Nephron progenitor cell (in vitro differentiated cells): ENCODE data around the gene SOX8.

Experiments used
- DNase-seq: peaks from one replicate; pipeline ENCODE4 v3.0.0; 2021
- H3K27ac Mint-ChIP-seq: 2 replicates; pipeline ENCODE4 v1.8.0; 2021; ENCODE audit warnings: mild to moderate bottlenecking, moderate library complexity, mixed read lengths
- H3K27me3 Mint-ChIP-seq: 2 replicates; pipeline ENCODE4 v1.8.0; 2021; ENCODE audit warnings: mild to moderate bottlenecking, low read depth, mixed read lengths; ENCODE audit not compliant: poor library complexity
- H3K36me3 Mint-ChIP-seq: 2 replicates; pipeline ENCODE4 v1.8.0; 2021; ENCODE audit warnings: low read depth, mixed read lengths
- H3K4me1 Mint-ChIP-seq: 2 replicates; pipeline ENCODE4 v1.8.0; 2021; ENCODE audit warnings: mixed read lengths
- H3K4me3 Mint-ChIP-seq: 2 replicates; pipeline ENCODE4 v1.8.0; 2021; ENCODE audit warnings: mild to moderate bottlenecking, moderate library complexity, mixed read lengths
- H3K9me3 Mint-ChIP-seq: 2 replicates; pipeline ENCODE4 v1.8.0; 2021; ENCODE audit warnings: mild to moderate bottlenecking, moderate library complexity, mixed read lengths
- TF ChIP-seq, protein P1 (sequence below): fragments of 200-600 bp; sonication (generic); IDR thresholded peaks from 2 replicates; pipeline ENCODE4 v1.5.0; 2021; ENCODE audit warnings: antibody characterized with exemption

SOX8 gene

DNA sequence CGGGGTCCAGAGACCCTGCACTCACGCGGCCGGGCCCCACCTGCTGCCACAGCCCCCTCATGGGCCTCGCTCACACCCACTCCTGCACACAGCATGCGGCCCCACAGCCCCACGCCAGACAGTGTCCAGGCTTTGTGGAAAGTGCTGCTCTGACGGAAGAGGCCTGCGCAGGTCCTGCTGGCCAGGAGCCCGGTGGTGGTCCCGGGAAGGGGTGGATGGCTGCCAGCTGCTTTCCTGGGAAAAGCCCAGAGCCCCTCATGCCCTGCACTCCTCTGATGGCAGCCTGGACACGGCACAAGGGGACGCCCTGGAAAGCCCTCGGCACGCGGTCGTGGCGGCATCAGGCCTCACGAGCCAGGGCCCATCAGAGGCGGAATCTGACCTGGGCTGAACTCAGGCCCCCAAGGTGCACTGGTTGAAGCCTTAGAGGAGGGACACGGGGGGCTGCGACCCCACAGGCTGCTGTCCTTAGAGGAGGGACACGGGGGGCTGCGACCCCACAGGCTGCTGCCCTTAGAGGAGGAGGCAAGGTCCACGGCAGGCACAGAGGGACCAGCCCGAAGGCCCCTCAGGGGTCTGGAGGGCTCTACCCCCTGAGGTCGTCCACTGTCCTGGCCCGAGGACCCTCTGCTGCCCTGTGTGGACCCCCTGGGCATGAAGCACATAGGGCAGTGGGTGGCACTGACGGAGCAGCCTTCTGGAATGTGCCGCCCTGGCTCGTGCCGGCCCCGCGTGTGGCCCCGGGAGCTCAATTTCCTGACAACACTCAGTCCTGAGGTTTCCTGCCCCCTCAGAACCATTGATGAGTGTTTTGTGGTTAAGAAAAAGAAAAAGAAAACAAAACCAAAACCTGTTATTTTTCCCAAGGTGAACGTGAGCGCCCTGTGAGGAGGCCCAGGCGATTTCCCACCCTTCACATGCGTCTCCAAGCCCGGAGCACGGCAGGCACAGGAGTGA, 22.1 kb downstream of the SOX8 start:
- DNase-seq, result no peak
- Mint-ChIP-seq H3K9me3 (no peaks in the 10 kb centered on the region), H3K4me1 (peaks cover 10% of the 10 kb centered on the region), H3K27me3 (peaks cover 7% of the 10 kb centered on the region), H3K27ac (no peak overlapping the region), H3K4me3 (no peak overlapping the region), H3K36me3 (no peaks in the 10 kb centered on the region)
- TF ChIP-seq, protein P1, sequence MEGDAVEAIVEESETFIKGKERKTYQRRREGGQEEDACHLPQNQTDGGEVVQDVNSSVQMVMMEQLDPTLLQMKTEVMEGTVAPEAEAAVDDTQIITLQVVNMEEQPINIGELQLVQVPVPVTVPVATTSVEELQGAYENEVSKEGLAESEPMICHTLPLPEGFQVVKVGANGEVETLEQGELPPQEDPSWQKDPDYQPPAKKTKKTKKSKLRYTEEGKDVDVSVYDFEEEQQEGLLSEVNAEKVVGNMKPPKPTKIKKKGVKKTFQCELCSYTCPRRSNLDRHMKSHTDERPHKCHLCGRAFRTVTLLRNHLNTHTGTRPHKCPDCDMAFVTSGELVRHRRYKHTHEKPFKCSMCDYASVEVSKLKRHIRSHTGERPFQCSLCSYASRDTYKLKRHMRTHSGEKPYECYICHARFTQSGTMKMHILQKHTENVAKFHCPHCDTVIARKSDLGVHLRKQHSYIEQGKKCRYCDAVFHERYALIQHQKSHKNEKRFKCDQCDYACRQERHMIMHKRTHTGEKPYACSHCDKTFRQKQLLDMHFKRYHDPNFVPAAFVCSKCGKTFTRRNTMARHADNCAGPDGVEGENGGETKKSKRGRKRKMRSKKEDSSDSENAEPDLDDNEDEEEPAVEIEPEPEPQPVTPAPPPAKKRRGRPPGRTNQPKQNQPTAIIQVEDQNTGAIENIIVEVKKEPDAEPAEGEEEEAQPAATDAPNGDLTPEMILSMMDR, result no peak

DNA sequence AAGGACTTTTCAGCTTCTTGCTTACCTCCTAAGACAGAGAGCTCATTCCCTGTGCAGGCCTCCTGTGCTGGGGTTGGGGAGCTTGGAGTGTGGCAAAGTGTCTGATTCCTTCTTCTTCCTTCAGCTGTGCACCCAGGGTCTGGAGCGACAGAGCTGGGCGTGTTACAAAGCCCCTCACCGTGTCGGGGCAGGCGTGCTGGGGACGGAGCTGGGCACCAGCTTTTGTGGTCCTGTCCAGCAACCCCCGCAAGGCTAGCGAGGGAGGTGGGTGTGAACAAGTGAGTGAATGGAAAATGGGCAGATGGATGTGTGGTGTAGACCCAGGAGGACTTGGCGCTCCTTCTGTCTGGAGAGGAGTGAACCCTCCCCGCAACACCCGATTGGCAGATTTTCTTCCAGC, 23.7 kb downstream of the SOX8 start:
- no peak overlapping the region for H3K27ac Mint-ChIP-seq
- no peaks in the 10 kb centered on the region for H3K9me3 Mint-ChIP-seq
- DNase-seq, result no peak

DNA sequence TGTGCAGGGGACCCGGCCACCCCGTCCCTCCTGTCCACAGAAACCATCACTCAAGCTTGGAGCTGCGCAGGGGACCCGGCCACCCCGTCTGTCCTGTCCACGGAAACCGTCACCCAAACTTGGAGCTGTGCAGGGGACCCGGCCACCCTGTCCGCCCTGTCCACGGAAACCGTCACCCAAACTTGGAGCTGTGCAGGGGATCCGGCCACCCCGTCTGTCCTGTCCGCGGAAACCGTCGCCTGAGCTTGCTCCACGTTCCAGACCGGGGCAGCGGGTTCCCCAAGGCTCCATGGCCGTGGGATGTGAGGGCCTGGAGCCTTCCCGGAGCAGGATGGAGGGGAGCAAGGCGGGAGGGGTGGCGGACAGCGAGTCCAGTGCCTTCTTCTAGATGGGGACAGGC, 25.2 kb downstream of the SOX8 start:
- DNase-seq, result no peak
- Mint-ChIP-seq H3K4me3 (no peak overlapping the region), H3K27ac (no peak overlapping the region), H3K36me3 (no peaks in the 10 kb centered on the region), H3K27me3 (peaks cover 3% of the 10 kb centered on the region), H3K4me1 (peaks cover 30% of the 10 kb centered on the region), H3K9me3 (no peaks in the 10 kb centered on the region)
- TF ChIP-seq, protein P1, result no peak

More for the DNA sequence above, 23.7 kb downstream of the SOX8 start:
- peaks cover 6% of the 10 kb centered on the region for H3K27me3 Mint-ChIP-seq
- TF ChIP-seq, protein P1, result no peak
- peaks cover 16% of the 10 kb centered on the region for H3K4me1 Mint-ChIP-seq
- no peaks in the 10 kb centered on the region for H3K36me3 Mint-ChIP-seq
- no peak overlapping the region for H3K4me3 Mint-ChIP-seq

DNA sequence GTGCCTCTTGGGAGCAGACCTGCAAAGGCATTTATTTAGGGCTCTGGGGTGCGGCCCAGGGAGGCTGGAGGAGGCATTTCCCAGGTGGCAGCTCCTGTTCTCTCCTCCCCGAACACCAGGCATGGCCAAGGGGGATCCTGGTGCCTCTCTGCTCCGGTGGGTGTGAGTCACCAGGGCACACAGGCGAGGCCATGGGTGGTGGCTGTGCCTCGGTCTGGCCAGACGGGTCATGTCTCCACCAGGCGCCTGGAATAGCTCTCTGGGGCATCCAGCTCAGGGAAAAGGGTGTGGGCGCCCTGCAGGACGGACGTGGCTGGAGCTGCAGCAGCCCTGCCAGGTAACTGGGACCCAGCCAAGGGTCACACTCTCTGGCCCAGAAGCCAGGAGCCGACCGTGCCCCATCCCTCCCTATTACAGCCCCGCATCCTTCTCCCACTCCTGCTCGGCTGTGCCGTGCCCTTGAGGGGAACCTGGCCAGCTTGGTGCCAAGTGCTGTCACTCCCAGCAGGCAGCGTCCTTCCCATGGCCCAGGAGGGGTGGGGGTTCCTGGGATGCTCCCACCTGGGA, 25.8 kb downstream of the SOX8 start:
- peaks cover 34% of the 10 kb centered on the region for H3K4me1 Mint-ChIP-seq
- H3K36me3 Mint-ChIP-seq, result no peaks in the 10 kb centered on the region
- TF ChIP-seq, protein P1, result no peak
- H3K27me3 Mint-ChIP-seq, result peaks cover 3% of the 10 kb centered on the region
- no peaks in the 10 kb centered on the region for H3K9me3 Mint-ChIP-seq
- no peak for DNase-seq
- H3K27ac Mint-ChIP-seq, result no peak overlapping the region
- H3K4me3 Mint-ChIP-seq, result no peak overlapping the region

DNA sequence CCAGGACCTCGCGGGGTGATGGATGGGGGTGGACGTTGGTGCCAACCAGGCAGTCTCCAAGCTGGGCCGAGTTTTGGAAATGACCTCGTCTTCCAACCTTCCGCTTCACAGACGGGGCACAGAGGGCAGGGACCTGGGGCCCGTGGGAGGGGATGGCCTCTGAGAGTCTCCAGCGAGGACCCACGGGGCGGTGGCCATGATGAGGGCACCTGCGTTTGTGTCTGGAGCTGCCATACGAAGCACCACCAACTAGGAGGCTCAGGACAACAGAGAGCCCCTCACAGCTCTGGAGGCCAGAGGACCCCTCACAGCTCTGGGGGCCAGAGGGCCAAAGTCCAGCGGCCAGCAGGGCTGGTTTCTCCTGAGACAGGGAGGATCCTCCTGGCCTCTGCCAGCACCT, 26.5 kb downstream of the SOX8 start:
- no peak for DNase-seq
- TF ChIP-seq, protein P1, result no peak
- peaks cover 3% of the 10 kb centered on the region for H3K27me3 Mint-ChIP-seq
- H3K36me3 Mint-ChIP-seq, result no peaks in the 10 kb centered on the region
- H3K27ac Mint-ChIP-seq, result no peak overlapping the region
- peaks cover 34% of the 10 kb centered on the region for H3K4me1 Mint-ChIP-seq
- no peaks in the 10 kb centered on the region for H3K9me3 Mint-ChIP-seq
- no peak overlapping the region for H3K4me3 Mint-ChIP-seq
